OCI-LY7 (cell line): Measurements from ENCODE around the gene SELENOI.

Source experiments
- EZH2phosphoT487 ChIP-seq: fragments of 200-600 bp; sonication (generic); IDR thresholded peaks from 2 replicates; pipeline ENCODE4 v1.6.1; 2018; ENCODE audit warnings: low read depth, borderline replicate concordance, mild to moderate bottlenecking, mixed run types, antibody characterized with exemption, low read length, moderate library complexity, mixed read lengths
- TF ChIP-seq, protein P1 (sequence below): fragments of 200-600 bp; sonication (generic); conservative IDR thresholded peaks from 2 replicates; pipeline ENCODE4 v1.5.1; 2014; ENCODE audit warnings: mild to moderate bottlenecking, antibody characterized with exemption, low read length, moderate library complexity, mixed read lengths

DNA sequence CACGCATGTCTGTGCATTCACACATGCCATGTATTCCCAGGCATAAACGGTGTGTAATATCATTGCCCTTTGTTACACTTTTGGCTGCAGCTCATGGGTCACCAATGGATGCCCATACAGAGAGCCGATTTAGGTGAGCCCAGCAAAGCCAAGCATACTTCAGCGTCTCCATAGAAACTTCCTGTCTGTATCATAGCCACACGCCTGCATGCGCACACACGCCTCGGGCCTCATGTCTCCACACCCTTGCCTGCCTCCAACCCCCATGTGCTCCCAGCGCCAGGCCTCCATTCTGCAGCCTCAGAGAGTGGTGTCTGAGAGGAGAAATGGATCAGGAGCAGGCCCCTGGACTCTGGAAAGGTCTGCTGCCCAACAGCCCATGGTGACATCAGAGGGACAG is 33.5 kb upstream of the SELENOI start:
- TF ChIP-seq, protein P1, sequence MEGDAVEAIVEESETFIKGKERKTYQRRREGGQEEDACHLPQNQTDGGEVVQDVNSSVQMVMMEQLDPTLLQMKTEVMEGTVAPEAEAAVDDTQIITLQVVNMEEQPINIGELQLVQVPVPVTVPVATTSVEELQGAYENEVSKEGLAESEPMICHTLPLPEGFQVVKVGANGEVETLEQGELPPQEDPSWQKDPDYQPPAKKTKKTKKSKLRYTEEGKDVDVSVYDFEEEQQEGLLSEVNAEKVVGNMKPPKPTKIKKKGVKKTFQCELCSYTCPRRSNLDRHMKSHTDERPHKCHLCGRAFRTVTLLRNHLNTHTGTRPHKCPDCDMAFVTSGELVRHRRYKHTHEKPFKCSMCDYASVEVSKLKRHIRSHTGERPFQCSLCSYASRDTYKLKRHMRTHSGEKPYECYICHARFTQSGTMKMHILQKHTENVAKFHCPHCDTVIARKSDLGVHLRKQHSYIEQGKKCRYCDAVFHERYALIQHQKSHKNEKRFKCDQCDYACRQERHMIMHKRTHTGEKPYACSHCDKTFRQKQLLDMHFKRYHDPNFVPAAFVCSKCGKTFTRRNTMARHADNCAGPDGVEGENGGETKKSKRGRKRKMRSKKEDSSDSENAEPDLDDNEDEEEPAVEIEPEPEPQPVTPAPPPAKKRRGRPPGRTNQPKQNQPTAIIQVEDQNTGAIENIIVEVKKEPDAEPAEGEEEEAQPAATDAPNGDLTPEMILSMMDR: no peak
- TF ChIP-seq EZH2phosphoT487: no peak
